Measurements from ENCODE around the gene PRKAR2A.
"Not testable (repeated sequence)": the region's sequence is repeated elsewhere in the genome, so short reads cannot be mapped to it uniquely, and the experiment has no call there.

Gene PRKAR2A

GRCh38 chr3:48795997-48796732 is 51.5 kb downstream of the PRKAR2A start:
- no peak overlapping the region for H3K27ac ChIP-seq
- TF ChIP-seq ZFX (IDR thresholded peaks at IDR 0.05; ENCODE audit: borderline replicate concordance): no peak
- no peak for TF ChIP-seq CTCF (IDR thresholded peaks at IDR 0.05)

- not testable (repeated sequence) for H3K27ac ChIP-seq
These were observed 54.2 kb downstream of the PRKAR2A start for GRCh38 chr3:48793484-48793883.

- TF ChIP-seq CTCF (IDR thresholded peaks at IDR 0.05): no peak
- TF ChIP-seq ZFX (IDR thresholded peaks at IDR 0.05; ENCODE audit: borderline replicate concordance): no peak
These were observed 58.0 kb downstream of the PRKAR2A start for GRCh38 chr3:48789665-48790064.

GRCh38 chr3:48788544-48789162 is 59.0 kb downstream of the PRKAR2A start:
- TF ChIP-seq ZFX (IDR thresholded peaks at IDR 0.05; ENCODE audit: borderline replicate concordance) (no peak), CTCF (IDR thresholded peaks at IDR 0.05) (no peak)
- no peak overlapping the region for H3K27ac ChIP-seq

More at GRCh38 chr3:48789665-48790064, 58.0 kb downstream of the PRKAR2A start:
- no peak overlapping the region for H3K27ac ChIP-seq

- TF ChIP-seq ZFX (IDR thresholded peaks at IDR 0.05; ENCODE audit: borderline replicate concordance): no peak
- no peak for TF ChIP-seq CTCF (IDR thresholded peaks at IDR 0.05)
These were observed 63.1 kb downstream of the PRKAR2A start for GRCh38 chr3:48784426-48785120.

GRCh38 chr3:48783304-48783703 is 64.4 kb downstream of the PRKAR2A start:
- no peak for TF ChIP-seq CTCF (IDR thresholded peaks at IDR 0.05)
- no peak for TF ChIP-seq ZFX (IDR thresholded peaks at IDR 0.05; ENCODE audit: borderline replicate concordance)
- H3K27ac ChIP-seq: no peak overlapping the region

More at GRCh38 chr3:48784426-48785120, 63.1 kb downstream of the PRKAR2A start:
- H3K27ac ChIP-seq: no peak overlapping the region

- TF ChIP-seq ZFX (IDR thresholded peaks at IDR 0.05; ENCODE audit: borderline replicate concordance): no peak
- TF ChIP-seq CTCF (IDR thresholded peaks at IDR 0.05): no peak
- H3K27ac ChIP-seq: no peak overlapping the region
These were observed 65.6 kb downstream of the PRKAR2A start for GRCh38 chr3:48782046-48782445.

GRCh38 chr3:48778565-48778964 is 69.1 kb downstream of the PRKAR2A start:
- H3K27ac ChIP-seq: not testable (repeated sequence)

Data from 22Rv1 (cell line).